ENCODE measurements around the gene ACSL6.

DNA sequence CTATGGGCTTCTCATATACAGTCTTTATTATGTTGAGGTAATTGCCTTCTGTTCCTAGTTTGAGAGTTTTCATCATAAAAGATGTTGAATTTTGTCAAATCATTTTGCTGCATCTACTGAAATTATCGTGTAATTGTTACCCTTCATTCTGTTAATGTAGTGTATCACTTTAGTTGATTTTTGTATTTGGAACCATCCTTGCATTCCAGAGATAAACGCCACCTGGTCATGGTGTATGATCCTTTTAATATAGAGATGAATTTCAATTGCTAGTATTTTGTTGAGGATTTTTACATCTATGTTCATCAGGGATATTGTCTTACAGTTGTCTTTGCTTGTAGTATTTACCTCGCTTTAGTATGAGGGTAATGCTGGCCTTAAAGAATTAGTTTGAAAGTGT, 85.3 kb downstream of the ACSL6 start:
- TF ChIP-seq EZH2 (IDR thresholded peaks at IDR 0.05; ENCODE audit: low read length, missing control alignments) (no peak), CTCF (conservative IDR thresholded peaks at IDR 0.05 in 1 of 2, IDR thresholded peaks at IDR 0.05 in 1 of 2; ENCODE audit: low read depth in 1 of 2, low read length in 2 of 2) (no peak)
